ENCODE data around the gene MYCN.

The MYCN gene

DNA sequence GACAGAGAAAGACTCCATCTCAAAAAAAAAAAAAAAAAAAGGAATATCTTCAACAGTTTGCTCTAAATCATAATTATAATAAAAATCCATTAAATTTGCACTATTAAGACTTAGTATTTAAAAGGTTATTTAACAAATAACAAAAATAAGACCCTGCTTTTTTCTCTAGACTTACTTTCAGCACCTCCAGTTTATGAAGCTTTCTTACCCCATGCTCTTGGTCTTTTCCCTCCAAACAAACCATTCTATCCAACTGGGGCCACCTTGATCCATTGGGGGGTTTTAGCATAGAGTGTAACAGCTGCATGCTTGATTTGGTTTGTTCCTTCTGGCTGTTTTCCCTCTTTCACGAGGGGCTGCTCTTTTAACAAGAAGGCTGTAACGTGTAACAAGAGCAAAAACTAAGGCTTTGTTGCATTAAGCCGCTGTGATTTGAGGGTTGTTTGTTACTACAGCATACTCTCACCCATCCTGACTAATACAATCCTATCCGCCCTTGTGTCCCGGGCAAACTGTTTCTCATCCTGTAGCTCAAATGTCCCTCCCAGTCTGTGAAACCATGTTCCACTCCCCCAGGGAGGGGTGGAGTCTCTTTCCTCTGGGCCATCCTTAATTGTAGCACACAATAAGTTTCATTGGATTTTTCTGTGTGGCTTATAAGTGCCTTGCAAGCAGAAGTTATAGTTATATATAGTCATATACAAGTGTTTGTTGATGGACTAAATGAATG, 9.6 kb upstream of the MYCN start:
- H3K9me3 ChIP-seq (ENCODE audit: severe bottlenecking) = no peaks in the 10 kb centered on the region
- H3K4me1 ChIP-seq (ENCODE audit: insufficient read depth, poor library complexity, severe bottlenecking) = no peaks in the 10 kb centered on the region
- H3K27ac ChIP-seq (ENCODE audit: poor library complexity, severe bottlenecking) = no peak overlapping the region
- H3K4me3 ChIP-seq (ENCODE audit: severe bottlenecking) = no peak overlapping the region
- no peaks in the 10 kb centered on the region for H3K27me3 ChIP-seq (ENCODE audit: insufficient read depth, poor library complexity, severe bottlenecking)
- DNase-seq (ENCODE audit: low spot score) (no peak), ATAC-seq (ENCODE audit: low read depth) (no peak)
- no peaks in the 10 kb centered on the region for H3K36me3 ChIP-seq (ENCODE audit: low read depth)
- no peak for TF ChIP-seq CTCF (IDR thresholded peaks at IDR 0.05; ENCODE audit: poor library complexity, severe bottlenecking)

DNA sequence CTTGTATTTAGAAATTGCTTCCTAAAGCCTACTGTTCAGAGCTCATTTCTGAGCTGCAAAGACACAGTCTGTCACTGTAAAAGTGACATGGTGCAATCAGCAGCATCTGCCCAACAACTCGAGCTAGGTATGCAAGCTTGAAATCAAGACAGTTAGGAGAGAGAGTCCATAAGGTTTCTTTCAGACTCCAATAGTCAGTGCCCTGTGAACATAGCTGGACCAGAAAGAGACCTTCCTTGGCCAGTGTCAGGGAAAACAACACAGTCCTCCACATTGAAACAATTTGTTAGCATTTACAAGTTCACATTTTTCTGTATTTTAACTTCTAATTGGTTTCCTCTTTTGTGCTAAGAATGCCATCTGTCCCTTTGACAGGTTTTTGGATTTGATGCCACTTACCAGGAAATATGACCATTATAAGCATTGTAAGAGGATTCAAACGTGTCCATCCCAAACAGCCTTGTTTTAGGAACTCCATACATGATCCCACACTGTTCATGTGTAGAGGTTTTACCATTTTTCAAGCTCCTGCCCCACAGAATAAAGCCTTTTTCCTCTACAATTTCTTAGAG, 8.9 kb upstream of the MYCN start:
- Histone ChIP-seq H3K27ac (ENCODE audit: poor library complexity, severe bottlenecking) (no peak overlapping the region), H3K27me3 (ENCODE audit: insufficient read depth, poor library complexity, severe bottlenecking) (no peaks in the 10 kb centered on the region), H3K4me3 (ENCODE audit: severe bottlenecking) (no peak overlapping the region), H3K36me3 (ENCODE audit: low read depth) (no peaks in the 10 kb centered on the region), H3K9me3 (ENCODE audit: severe bottlenecking) (no peaks in the 10 kb centered on the region), H3K4me1 (ENCODE audit: insufficient read depth, poor library complexity, severe bottlenecking) (no peaks in the 10 kb centered on the region)
- DNase-seq (ENCODE audit: low spot score) (no peak), ATAC-seq (ENCODE audit: low read depth) (no peak)
- TF ChIP-seq CTCF (IDR thresholded peaks at IDR 0.05; ENCODE audit: poor library complexity, severe bottlenecking) = no peak

DNA sequence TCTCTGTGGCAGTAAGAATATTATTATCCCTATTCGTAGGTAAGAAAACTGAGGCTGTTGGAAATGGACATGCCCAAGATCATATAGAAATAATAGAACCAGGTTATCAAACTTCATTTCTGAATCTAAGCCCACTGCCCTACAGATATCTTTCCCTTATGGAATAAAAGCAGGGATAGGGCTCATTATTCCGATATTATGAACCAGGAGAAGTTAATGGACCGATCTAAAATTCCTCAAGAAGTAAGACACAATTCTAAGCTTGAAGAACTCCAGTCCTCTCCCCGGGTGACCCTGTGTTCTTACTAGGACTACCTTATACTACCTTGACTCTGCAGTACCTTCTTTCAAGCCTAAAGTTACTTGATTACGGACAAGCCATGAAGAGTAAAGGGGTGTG, 8.4 kb upstream of the MYCN start:
- H3K4me1 ChIP-seq (ENCODE audit: insufficient read depth, poor library complexity, severe bottlenecking) = no peaks in the 10 kb centered on the region
- no peaks in the 10 kb centered on the region for H3K36me3 ChIP-seq (ENCODE audit: low read depth)
- TF ChIP-seq CTCF (IDR thresholded peaks at IDR 0.05; ENCODE audit: poor library complexity, severe bottlenecking) = no peak
- no peak for ATAC-seq (ENCODE audit: low read depth)
- H3K4me3 ChIP-seq (ENCODE audit: severe bottlenecking) = no peak overlapping the region
- H3K9me3 ChIP-seq (ENCODE audit: severe bottlenecking) = no peaks in the 10 kb centered on the region
- H3K27me3 ChIP-seq (ENCODE audit: insufficient read depth, poor library complexity, severe bottlenecking) = peaks cover 4% of the 10 kb centered on the region
- DNase-seq (ENCODE audit: low spot score) = no peak
- no peak overlapping the region for H3K27ac ChIP-seq (ENCODE audit: poor library complexity, severe bottlenecking)

DNA sequence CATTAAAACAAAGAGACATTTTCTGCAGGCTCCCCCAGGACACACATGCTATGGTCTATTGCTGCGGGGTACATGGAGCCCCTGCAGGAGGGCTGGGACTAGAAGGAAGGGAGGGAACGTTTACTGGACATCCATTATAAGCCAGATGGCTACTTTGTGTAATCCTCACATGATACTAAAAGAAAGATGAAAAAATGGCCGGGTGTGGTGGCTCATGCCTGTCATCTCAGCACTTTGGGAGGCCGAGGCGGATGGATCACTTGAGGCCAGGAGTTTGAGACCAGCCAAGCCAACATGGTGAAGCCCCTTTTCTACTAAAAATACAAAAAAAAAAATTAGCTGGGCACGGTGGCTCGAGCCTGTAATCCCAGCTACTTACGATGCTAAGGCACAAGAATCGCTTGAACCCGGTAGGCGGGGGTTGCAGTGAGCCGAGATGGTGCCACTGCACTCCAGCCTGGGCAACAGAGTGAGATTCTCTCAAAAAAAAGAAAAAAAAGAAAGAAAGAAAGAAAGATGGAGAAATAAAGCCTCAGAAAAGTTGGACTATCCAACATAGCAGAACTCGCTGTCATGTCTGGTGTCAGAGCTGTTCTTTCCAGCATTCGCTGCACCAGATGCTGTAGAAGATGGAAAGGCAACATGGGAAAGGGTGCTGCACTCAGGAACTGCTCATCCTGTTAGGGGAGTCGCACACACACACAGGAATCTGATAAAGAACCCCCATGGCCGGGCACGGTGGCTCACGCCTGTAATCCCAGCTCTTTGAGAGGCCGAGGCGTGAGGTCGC, 7.8 kb upstream of the MYCN start:
- ATAC-seq (ENCODE audit: low read depth) (no peak), DNase-seq (ENCODE audit: low spot score) (no peak)
- TF ChIP-seq CTCF (IDR thresholded peaks at IDR 0.05; ENCODE audit: poor library complexity, severe bottlenecking) = no peak
- H3K27ac ChIP-seq (ENCODE audit: poor library complexity, severe bottlenecking) = no peak overlapping the region
- H3K4me1 ChIP-seq (ENCODE audit: insufficient read depth, poor library complexity, severe bottlenecking) = no peaks in the 10 kb centered on the region
- H3K27me3 ChIP-seq (ENCODE audit: insufficient read depth, poor library complexity, severe bottlenecking) = peaks cover 4% of the 10 kb centered on the region
- H3K4me3 ChIP-seq (ENCODE audit: severe bottlenecking) = no peak overlapping the region
- H3K36me3 ChIP-seq (ENCODE audit: low read depth) = no peaks in the 10 kb centered on the region
- H3K9me3 ChIP-seq (ENCODE audit: severe bottlenecking) = no peaks in the 10 kb centered on the region
